Activated naive CD8-positive, alpha-beta T cell (primary cell): ENCODE results near the gene LRP1B.
"Not testable (repeated sequence)": the region's sequence is repeated elsewhere in the genome, so short reads cannot be mapped to it uniquely, and the experiment has no call there.

Experiments used
- H3K27ac Mint-ChIP-seq: one replicate; pipeline ENCODE4 v1.8.0; 2021; ENCODE audit warnings: mixed read lengths
- H3K27me3 Mint-ChIP-seq: one replicate; pipeline ENCODE4 v1.8.0; 2021; ENCODE audit warnings: mixed read lengths
- H3K36me3 Mint-ChIP-seq: one replicate; pipeline ENCODE4 v1.8.0; 2021; ENCODE audit warnings: mixed read lengths
- H3K4me1 Mint-ChIP-seq: one replicate; pipeline ENCODE4 v1.8.0; 2021; ENCODE audit warnings: low read depth, mixed read lengths
- H3K4me3 Mint-ChIP-seq: one replicate; pipeline ENCODE4 v1.8.0; 2021; ENCODE audit warnings: mild to moderate bottlenecking, mixed read lengths
- H3K9me3 Mint-ChIP-seq: one replicate; pipeline ENCODE4 v1.8.0; 2021; ENCODE audit warnings: low read depth, mixed read lengths

Gene LRP1B

GRCh38 chr2:140552634-140553033 lies 1578.2 kb downstream of the LRP1B start:
- no peaks in the 10 kb centered on the region for H3K9me3 Mint-ChIP-seq
- no peaks in the 10 kb centered on the region for H3K4me1 Mint-ChIP-seq
- H3K27me3 Mint-ChIP-seq: no peaks in the 10 kb centered on the region
- no peak overlapping the region for H3K27ac Mint-ChIP-seq
- H3K4me3 Mint-ChIP-seq: no peak overlapping the region
- H3K36me3 Mint-ChIP-seq: no peaks in the 10 kb centered on the region

GRCh38 chr2:140551287-140551686 lies 1579.5 kb downstream of the LRP1B start:
- no peaks in the 10 kb centered on the region for H3K9me3 Mint-ChIP-seq
- no peaks in the 10 kb centered on the region for H3K4me1 Mint-ChIP-seq
- no peaks in the 10 kb centered on the region for H3K27me3 Mint-ChIP-seq
- no peak overlapping the region for H3K27ac Mint-ChIP-seq
- H3K36me3 Mint-ChIP-seq: no peaks in the 10 kb centered on the region
- no peak overlapping the region for H3K4me3 Mint-ChIP-seq

GRCh38 chr2:140550821-140551220 lies 1580.0 kb downstream of the LRP1B start:
- Mint-ChIP-seq H3K27ac (no peak overlapping the region), H3K4me3 (no peak overlapping the region), H3K36me3 (no peaks in the 10 kb centered on the region), H3K27me3 (no peaks in the 10 kb centered on the region), H3K9me3 (no peaks in the 10 kb centered on the region), H3K4me1 (no peaks in the 10 kb centered on the region)

- H3K4me3 Mint-ChIP-seq, H3K27ac Mint-ChIP-seq, H3K36me3 Mint-ChIP-seq, H3K4me1 Mint-ChIP-seq, H3K27me3 Mint-ChIP-seq, H3K9me3 Mint-ChIP-seq: not testable (repeated sequence)
Observed at GRCh38 chr2:140544769-140545168, 1586.0 kb downstream of the LRP1B start.

GRCh38 chr2:140542627-140543026 lies 1588.2 kb downstream of the LRP1B start:
- no peaks in the 10 kb centered on the region for H3K36me3 Mint-ChIP-seq
- H3K4me3 Mint-ChIP-seq: no peak overlapping the region
- peaks cover 11% of the 10 kb centered on the region for H3K9me3 Mint-ChIP-seq
- no peak overlapping the region for H3K27ac Mint-ChIP-seq
- no peaks in the 10 kb centered on the region for H3K27me3 Mint-ChIP-seq
- H3K4me1 Mint-ChIP-seq: no peaks in the 10 kb centered on the region

GRCh38 chr2:140539242-140539875 lies 1591.5 kb downstream of the LRP1B start:
- Mint-ChIP-seq H3K27me3 (no peaks in the 10 kb centered on the region), H3K36me3 (no peaks in the 10 kb centered on the region), H3K4me3 (no peak overlapping the region)

GRCh38 chr2:140529706-140530105 lies 1601.1 kb downstream of the LRP1B start:
- Mint-ChIP-seq H3K27ac (no peak overlapping the region), H3K9me3 (peaks cover 12% of the 10 kb centered on the region), H3K4me3 (no peak overlapping the region), H3K4me1 (no peaks in the 10 kb centered on the region), H3K27me3 (no peaks in the 10 kb centered on the region), H3K36me3 (no peaks in the 10 kb centered on the region)

More at GRCh38 chr2:140539242-140539875, 1591.5 kb downstream of the LRP1B start:
- Mint-ChIP-seq H3K27ac (no peak overlapping the region), H3K9me3 (peaks cover 9% of the 10 kb centered on the region), H3K4me1 (no peaks in the 10 kb centered on the region)

- no peaks in the 10 kb centered on the region for H3K4me1 Mint-ChIP-seq
- H3K9me3 Mint-ChIP-seq: peaks cover 17% of the 10 kb centered on the region
- no peaks in the 10 kb centered on the region for H3K36me3 Mint-ChIP-seq
- no peak overlapping the region for H3K4me3 Mint-ChIP-seq
- no peaks in the 10 kb centered on the region for H3K27me3 Mint-ChIP-seq
- H3K27ac Mint-ChIP-seq: no peak overlapping the region
Observed at GRCh38 chr2:140528982-140529381, 1601.8 kb downstream of the LRP1B start.

GRCh38 chr2:140526575-140526974 lies 1604.2 kb downstream of the LRP1B start:
- Mint-ChIP-seq H3K36me3 (no peaks in the 10 kb centered on the region), H3K4me3 (no peak overlapping the region), H3K27me3 (no peaks in the 10 kb centered on the region), H3K9me3 (peaks cover 26% of the 10 kb centered on the region), H3K4me1 (no peaks in the 10 kb centered on the region), H3K27ac (no peak overlapping the region)

- peaks cover 19% of the 10 kb centered on the region for H3K9me3 Mint-ChIP-seq
- H3K4me3 Mint-ChIP-seq: no peak overlapping the region
- H3K27me3 Mint-ChIP-seq: no peaks in the 10 kb centered on the region
- no peak overlapping the region for H3K27ac Mint-ChIP-seq
- no peaks in the 10 kb centered on the region for H3K36me3 Mint-ChIP-seq
- no peaks in the 10 kb centered on the region for H3K4me1 Mint-ChIP-seq
Observed at GRCh38 chr2:140512106-140512505, 1618.7 kb downstream of the LRP1B start.

- H3K27me3 Mint-ChIP-seq: no peaks in the 10 kb centered on the region
- H3K4me3 Mint-ChIP-seq: no peak overlapping the region
- peaks cover 13% of the 10 kb centered on the region for H3K9me3 Mint-ChIP-seq
- H3K27ac Mint-ChIP-seq: no peak overlapping the region
- H3K4me1 Mint-ChIP-seq: no peaks in the 10 kb centered on the region
- H3K36me3 Mint-ChIP-seq: no peaks in the 10 kb centered on the region
Observed at GRCh38 chr2:140509765-140510164, 1621.1 kb downstream of the LRP1B start.

GRCh38 chr2:140508756-140509155 lies 1622.1 kb downstream of the LRP1B start:
- no peaks in the 10 kb centered on the region for H3K36me3 Mint-ChIP-seq
- peaks cover 13% of the 10 kb centered on the region for H3K9me3 Mint-ChIP-seq
- H3K27ac Mint-ChIP-seq: no peak overlapping the region
- no peaks in the 10 kb centered on the region for H3K4me1 Mint-ChIP-seq
- no peaks in the 10 kb centered on the region for H3K27me3 Mint-ChIP-seq
- no peak overlapping the region for H3K4me3 Mint-ChIP-seq

- H3K36me3 Mint-ChIP-seq: no peaks in the 10 kb centered on the region
- H3K4me3 Mint-ChIP-seq: no peak overlapping the region
- H3K4me1 Mint-ChIP-seq: no peaks in the 10 kb centered on the region
- no peak overlapping the region for H3K27ac Mint-ChIP-seq
- H3K9me3 Mint-ChIP-seq: peaks cover 13% of the 10 kb centered on the region
- no peaks in the 10 kb centered on the region for H3K27me3 Mint-ChIP-seq
Observed at GRCh38 chr2:140506606-140507005, 1624.2 kb downstream of the LRP1B start.

GRCh38 chr2:140504601-140505000 lies 1626.2 kb downstream of the LRP1B start:
- Mint-ChIP-seq H3K27ac (no peak overlapping the region), H3K4me1 (no peaks in the 10 kb centered on the region), H3K4me3 (no peak overlapping the region), H3K27me3 (no peaks in the 10 kb centered on the region), H3K36me3 (no peaks in the 10 kb centered on the region), H3K9me3 (peaks cover 11% of the 10 kb centered on the region)

GRCh38 chr2:140502951-140503630 lies 1627.7 kb downstream of the LRP1B start:
- Mint-ChIP-seq H3K9me3 (peaks cover 7% of the 10 kb centered on the region), H3K4me1 (no peaks in the 10 kb centered on the region), H3K4me3 (no peak overlapping the region), H3K27ac (no peak overlapping the region), H3K36me3 (no peaks in the 10 kb centered on the region), H3K27me3 (no peaks in the 10 kb centered on the region)

- no peak overlapping the region for H3K27ac Mint-ChIP-seq
- H3K9me3 Mint-ChIP-seq: peaks cover 7% of the 10 kb centered on the region
- H3K4me3 Mint-ChIP-seq: no peak overlapping the region
- no peaks in the 10 kb centered on the region for H3K27me3 Mint-ChIP-seq
- no peaks in the 10 kb centered on the region for H3K36me3 Mint-ChIP-seq
- H3K4me1 Mint-ChIP-seq: no peaks in the 10 kb centered on the region
Observed at GRCh38 chr2:140498360-140498759, 1632.5 kb downstream of the LRP1B start.
